Stimulated activated CD4-positive, alpha-beta T cell treated with anti-CD3 and anti-CD28 coated beads, Interleukin-1b, Interleukin-23, amount 100 ng/mL, for 24 hours (primary cell): Measurements from ENCODE around the gene MRPL49.
"Not testable (repeated sequence)": the region's sequence is repeated elsewhere in the genome, so short reads cannot be mapped to it uniquely, and the experiment has no call there.

Source experiments
- DNase-seq, 4 experiments: peaks; one replicate each; pipeline ENCODE4 v3.0.0-alpha.2; 2020; ENCODE audit warnings: low read depth in 4 of 4, low spot score in 1 of 4

MRPL49 gene

DNA sequence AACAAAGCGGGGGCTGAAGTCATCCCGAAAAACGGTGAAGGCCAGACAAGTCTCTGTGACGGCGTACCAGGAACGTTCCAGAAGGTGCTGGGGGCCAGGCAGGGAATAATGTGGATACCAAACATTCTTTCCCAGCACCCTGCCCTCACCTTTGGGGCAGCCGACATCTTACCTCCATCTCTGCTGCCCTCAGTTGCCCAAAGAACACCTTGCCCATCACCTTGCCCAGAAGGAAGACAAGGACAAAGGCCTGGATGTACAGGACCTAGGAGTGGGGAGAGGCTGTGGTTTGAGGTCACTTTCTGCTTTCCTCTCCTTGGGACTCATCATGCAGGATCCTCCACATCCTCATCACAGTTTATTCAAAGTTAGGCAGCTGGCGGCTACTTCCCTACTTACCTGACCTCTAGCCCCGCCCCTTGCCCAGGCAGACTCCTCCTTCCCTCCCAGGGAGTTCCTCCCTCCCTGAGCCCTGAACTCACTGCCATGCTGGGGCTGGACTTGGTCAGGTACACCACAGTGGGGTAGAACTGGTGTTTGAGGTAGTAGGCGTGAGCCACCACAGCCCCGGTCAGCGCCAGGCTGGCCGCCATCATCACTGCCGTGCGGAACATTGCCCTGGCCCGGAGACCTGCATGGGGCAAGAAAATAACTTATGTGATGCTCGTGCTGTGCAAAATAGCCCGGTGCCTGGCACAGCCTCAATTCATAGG is 11.0 kb downstream of the MRPL49 start:
- DNase-seq: peak in 1 of 4 experiments; percentile 57

- no peak for DNase-seq
Observed at GRCh38 chr11:65133724-65134123, 11.6 kb downstream of the MRPL49 start.

DNA sequence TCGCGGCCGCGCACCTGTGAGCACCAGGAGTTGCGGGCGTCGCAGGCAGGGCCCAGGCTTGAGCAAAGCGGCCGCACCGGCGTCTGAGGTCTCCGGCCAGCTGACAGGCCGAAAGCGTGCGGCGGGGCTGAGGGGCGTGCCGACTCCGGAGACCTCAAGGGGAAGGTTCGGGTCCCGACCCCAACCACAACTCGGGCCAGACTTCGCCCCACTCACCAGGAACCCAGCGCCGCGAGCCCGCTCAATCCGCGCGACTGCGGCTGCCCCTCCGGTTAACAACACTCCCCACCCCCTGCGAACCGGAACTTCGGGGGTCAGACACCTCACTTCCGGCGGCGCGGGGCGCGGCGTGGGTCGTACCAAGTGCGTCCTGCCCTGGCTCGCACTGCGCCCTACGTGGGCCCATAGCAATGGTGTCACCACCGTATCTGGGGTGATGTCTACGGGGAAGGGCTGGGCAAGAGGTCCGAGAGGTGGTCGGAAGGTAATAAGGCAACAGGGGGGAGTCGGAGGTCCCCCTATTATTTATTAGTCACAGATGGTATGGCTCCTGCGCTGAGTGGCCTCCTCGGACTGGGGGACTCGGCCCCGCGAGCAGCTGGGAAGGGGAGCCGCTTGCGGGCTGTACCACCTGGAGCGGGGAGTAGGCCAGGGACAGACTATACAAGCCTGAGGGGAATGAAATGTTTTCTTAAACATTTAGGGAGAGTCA is 12.3 kb downstream of the MRPL49 start, which contains the start of gene SYVN1:
TSS of gene SYVN1 (minus strand) at position 280 of the 712 bp plus-strand sequence. CDS start 918 bp downstream, outside the sequence.
- peak; percentile 80 to 88 (median 86) for DNase-seq

DNA sequence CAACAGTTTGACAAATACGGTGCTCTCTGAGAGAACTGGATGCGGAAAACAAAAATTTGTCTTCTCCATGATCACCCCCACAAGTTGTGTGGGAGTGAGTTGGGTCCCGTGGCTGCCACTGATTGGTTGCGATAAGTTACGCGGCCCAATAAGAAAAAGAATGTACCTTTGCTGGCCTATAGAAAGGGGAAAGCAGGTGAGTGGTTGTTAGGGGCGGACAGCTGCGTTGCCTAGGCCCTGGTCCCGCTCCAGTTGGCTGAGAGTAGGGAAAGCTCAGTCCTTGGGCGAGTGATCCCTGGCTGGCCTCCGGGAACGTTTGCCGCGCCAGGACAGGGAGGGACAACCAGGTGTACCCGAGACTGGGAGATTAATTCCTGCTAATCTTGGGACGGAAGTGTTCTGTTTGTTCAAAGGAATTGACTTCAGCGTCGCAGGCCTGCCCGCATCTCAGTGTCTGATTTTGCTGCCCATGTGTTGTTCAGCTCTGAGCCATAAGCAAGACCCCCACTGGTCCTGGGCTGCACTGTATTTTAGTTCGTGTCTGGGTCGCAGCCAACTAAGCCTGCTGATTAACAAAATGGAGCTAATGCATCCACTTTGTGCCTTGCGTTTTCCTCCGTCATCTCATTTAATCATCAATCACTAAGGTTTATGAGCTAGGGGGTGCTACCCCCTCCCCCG is 13.0 kb downstream of the MRPL49 start:
- DNase-seq: peak in 3 of 4 experiments; percentile 61 to 75 (median 69)

- no peak for DNase-seq
Observed at GRCh38 chr11:65135633-65136145, 13.6 kb downstream of the MRPL49 start.

- no peak for DNase-seq
Observed at GRCh38 chr11:65136515-65137096, 14.5 kb downstream of the MRPL49 start.

- DNase-seq: no peak
Observed at GRCh38 chr11:65141896-65142494, 19.9 kb downstream of the MRPL49 start.

- DNase-seq: no peak
Observed at GRCh38 chr11:65147352-65148075, 25.4 kb downstream of the MRPL49 start.

GRCh38 chr11:65148657-65149056 is 26.5 kb downstream of the MRPL49 start:
- no peak for DNase-seq

DNA sequence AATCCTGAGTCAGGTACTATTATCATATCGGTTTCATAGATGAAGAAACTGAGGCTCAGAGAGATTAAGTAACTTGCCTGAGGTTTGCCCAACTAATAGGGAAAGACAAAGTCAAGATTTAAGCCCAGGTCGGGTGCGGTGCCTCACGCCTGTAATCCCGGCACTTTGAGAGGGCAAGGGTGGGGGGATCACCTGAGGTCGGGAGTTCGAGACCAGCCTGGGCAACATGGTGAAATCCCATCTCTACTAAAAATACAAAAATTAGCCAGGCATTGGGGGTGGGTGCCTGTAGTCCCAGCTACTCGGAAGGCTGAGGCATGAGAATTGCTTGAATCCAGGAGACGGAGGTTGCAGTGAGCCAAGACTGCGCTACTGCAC is 28.0 kb downstream of the MRPL49 start:
- not testable (repeated sequence) for DNase-seq

DNA sequence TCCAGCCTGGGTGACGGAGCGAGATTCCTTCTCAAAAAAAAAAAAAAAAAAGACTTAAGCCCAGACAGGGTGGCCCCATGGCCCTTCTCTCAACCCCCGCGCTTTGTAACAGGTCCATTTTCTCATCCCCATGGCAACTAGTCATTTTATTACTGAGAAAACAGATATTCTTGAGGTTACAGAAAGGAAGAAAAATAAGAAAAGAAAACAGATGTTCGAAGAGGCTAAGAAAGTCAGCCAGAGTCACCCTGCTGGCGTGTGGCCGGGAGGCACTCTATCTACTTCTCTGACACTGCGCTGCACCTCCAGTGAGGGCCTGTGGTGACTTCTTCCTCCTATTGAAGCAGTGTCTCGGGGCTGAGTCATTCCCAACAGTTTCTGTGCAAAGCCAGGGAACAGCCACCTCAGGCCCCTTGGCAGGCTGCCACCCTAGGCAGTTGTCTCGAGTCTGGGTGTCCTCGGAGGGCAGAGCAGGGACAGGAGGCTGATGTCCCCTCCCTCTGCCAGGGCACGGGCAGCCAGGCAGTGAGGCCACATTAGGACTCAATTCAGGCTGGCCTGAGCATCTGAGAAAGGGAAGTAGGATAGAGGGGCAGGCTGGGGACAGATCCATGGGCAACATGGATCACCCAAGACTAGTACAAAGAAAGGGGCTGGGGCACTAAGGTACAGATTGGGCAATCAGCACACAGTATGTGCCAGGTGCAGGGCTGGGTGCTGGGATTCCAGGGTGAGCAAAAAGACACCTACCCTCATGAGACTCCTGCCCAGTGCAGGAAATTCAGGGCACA is 28.6 kb downstream of the MRPL49 start:
- DNase-seq: no peak

DNA sequence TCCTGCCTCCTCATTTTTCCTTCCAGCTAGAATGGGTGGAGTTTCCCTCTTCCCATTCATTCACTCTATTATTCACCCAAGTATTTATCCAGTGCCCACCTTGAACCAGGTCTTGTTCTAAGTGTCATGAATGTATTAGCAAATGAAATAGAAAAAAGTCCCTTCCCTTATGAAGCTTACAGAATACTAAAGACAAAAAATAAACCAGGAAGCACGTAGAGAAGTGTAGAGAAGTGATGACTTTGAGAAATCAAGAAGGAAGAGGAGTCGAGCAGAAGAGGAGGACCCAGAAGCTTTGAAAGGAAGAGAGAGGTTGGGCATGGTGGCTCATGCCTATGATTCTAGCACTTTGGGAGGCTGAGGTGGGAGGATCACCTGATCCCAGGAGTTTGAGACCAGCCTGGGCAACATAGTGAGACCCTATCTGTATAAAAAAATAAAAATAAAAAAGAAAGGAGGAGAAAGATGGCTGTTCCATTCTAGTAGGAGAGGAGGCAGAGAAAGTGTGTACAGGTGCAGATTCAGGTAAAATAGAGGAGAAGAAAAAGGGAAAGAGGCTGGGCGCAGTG is 29.3 kb downstream of the MRPL49 start:
- no peak for DNase-seq

DNA sequence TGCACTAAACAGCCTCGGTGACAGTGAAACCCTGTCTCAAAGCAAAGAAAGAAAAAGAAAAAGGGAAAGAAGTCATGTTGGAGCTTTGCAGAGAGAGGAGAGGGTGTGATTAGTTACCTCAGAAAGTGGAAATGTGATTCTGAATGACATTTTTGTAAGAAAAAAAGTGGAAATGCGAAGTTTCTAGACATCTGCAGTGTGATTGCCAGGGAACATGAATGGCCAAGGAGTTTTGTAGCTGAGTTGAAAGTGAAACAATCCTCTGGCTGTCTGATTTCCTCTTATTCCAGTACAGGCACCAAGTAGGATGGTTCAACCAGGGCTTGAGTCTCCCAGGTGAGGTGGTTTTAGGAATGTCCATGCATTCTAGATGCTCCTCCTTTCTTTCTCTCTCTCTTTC is 30.0 kb downstream of the MRPL49 start:
- no peak for DNase-seq

- no peak for DNase-seq
Observed at GRCh38 chr11:65156256-65156655, 34.1 kb downstream of the MRPL49 start.

DNA sequence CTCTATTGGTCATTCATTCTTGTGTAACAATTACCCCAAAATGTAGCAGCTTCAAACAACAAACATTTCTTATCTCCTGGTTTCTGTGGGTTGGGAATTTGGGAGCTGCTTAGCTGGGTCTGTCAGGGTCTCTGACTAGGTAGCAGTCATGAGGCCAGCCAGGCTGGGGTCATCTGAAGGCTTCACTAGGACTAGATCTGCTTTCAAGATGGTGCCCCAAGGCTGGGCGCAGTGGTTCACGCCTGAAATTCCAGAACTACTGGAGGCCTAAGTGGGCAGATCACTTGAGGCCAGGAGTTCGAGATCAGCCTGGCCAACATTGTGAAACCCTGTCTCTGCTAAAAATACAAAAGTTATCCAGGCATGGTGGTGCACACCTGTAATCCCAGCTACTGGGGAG is 34.8 kb downstream of the MRPL49 start:
- no peak for DNase-seq

GRCh38 chr11:65157336-65157735 is 35.2 kb downstream of the MRPL49 start:
- no peak for DNase-seq

GRCh38 chr11:65159012-65159411 is 36.9 kb downstream of the MRPL49 start:
- DNase-seq: no peak

DNA sequence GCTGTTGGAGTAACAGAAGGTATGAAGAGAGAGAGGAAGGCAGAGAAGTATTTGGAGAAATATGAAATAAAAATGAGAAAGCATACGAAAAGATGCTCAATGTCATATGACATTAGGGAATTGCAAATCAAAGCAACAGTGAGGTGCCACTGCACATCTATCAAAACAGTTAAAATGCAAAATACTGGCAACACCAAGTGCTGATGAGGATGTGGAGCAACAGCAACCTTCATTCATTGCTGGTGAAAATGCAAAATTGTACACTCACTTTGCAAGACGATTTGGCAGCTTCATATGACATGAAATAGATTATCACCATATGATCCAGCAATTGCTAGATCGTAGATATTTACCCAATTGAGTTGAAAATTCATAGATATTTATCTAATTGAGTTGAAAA is 38.5 kb downstream of the MRPL49 start:
- no peak for DNase-seq

GRCh38 chr11:65163684-65164083 is 41.6 kb downstream of the MRPL49 start:
- no peak for DNase-seq
